Neural cell (in vitro differentiated cells): ENCODE results near the gene PODN. TPM values are rescaled to one million over a fixed set of nuclear protein-coding genes. Genes with fewer than 3 reads are reported as not detected.

Experiments used
- H2AFZ ChIP-seq: fragments of 200-600, 300-800 bp; sonication (generic), shearing (Covaris generic); 2 replicates; pipeline ENCODE4 v1.6.0; 2014; ENCODE audit warnings: low read depth, mild to moderate bottlenecking, antibody characterized with exemption, low read length, moderate library complexity
- H3F3A ChIP-seq: fragments of 200-600 bp; shearing (Covaris generic); 2 replicates; pipeline ENCODE4 v1.6.1; 2016; ENCODE audit warnings: mild to moderate bottlenecking, moderate library complexity, mixed read lengths, antibody characterized with exemption, low read length; ENCODE audit not compliant: insufficient read depth, poor library complexity, severe bottlenecking
- H3K27ac ChIP-seq: fragments of 200-600, 300-800 bp; sonication (generic), shearing (Covaris generic); 2 replicates; pipeline ENCODE4 v1.5.1; 2014; ENCODE audit warnings: mild to moderate bottlenecking, low read length, moderate library complexity
- H3K27me3 ChIP-seq: fragments of 300-800, 200-600 bp; sonication (generic), shearing (Covaris generic); 2 replicates; pipeline ENCODE4 v1.6.0; 2014; ENCODE audit warnings: mild to moderate bottlenecking, low read depth, low read length, moderate library complexity; ENCODE audit not compliant: insufficient read depth
- H3K36me3 ChIP-seq: fragments of 300-800, 200-600 bp; sonication (generic), shearing (Covaris generic); 2 replicates; pipeline ENCODE4 v1.5.1; 2014; ENCODE audit warnings: mild to moderate bottlenecking, antibody characterized with exemption, low read length, moderate library complexity; ENCODE audit not compliant: insufficient read depth
- H3K4me2 ChIP-seq: fragments of 300-800, 200-600 bp; sonication (generic), shearing (Covaris generic); 2 replicates; pipeline ENCODE4 v1.6.0; 2014; ENCODE audit warnings: mild to moderate bottlenecking, low read length
- H3K4me3 ChIP-seq: fragments of 300-800, 200-600 bp; sonication (generic), shearing (Covaris generic); 2 replicates; pipeline ENCODE4 v1.5.1; 2014; ENCODE audit warnings: mild to moderate bottlenecking, low read length, moderate library complexity
- H3K79me2 ChIP-seq: fragments of 200-600 bp; shearing (Covaris generic); replicated peaks from 2 replicates; pipeline ENCODE4 v1.6.0; 2014; ENCODE audit warnings: mild to moderate bottlenecking, low read length, moderate library complexity; ENCODE audit not compliant: insufficient read depth
- H3K9ac ChIP-seq: fragments of 300-800, 200-600 bp; sonication (generic), shearing (Covaris generic); 2 replicates; pipeline ENCODE4 v1.6.1; 2016; ENCODE audit warnings: mild to moderate bottlenecking, low read length, mixed read lengths
- H3K9me2 ChIP-seq: fragments of 200-600 bp; shearing (Covaris generic); 2 replicates; pipeline ENCODE4 v1.6.1; 2016; ENCODE audit warnings: mild to moderate bottlenecking, low read length, mixed read lengths; ENCODE audit not compliant: insufficient read depth
- H3K9me3 ChIP-seq: fragments of 200-600, 300-800 bp; sonication (generic), shearing (Covaris generic); 2 replicates; pipeline ENCODE4 v1.6.1; 2016; ENCODE audit warnings: mild to moderate bottlenecking, mixed run types, low read length, moderate library complexity, mixed read lengths
- H4K20me1 ChIP-seq: fragments of 200-600 bp; shearing (Covaris generic); 2 replicates; pipeline ENCODE4 v1.6.1; 2016; ENCODE audit warnings: mild to moderate bottlenecking, mixed run types; ENCODE audit not compliant: insufficient read depth
- EP300 ChIP-seq: fragments of 450-650 bp; conservative IDR thresholded peaks from 2 replicates; pipeline ENCODE4 v1.6.1; 2014; ENCODE audit warnings: antibody characterized with exemption, mild to moderate bottlenecking, moderate library complexity; ENCODE audit not compliant: poor library complexity, severe bottlenecking
- EZH2 ChIP-seq: fragments of 200-600, 300-800 bp; shearing (Covaris generic), sonication (generic); IDR thresholded peaks from 2 replicates; pipeline ENCODE4 v1.6.1; 2014; ENCODE audit warnings: antibody characterized with exemption, low read length, borderline replicate concordance, mild to moderate bottlenecking; ENCODE audit not compliant: insufficient read depth, poor library complexity, severe bottlenecking
- MXI1 ChIP-seq: fragments of 450-650 bp; conservative IDR thresholded peaks from 2 replicates; pipeline ENCODE4 v1.6.1; 2014; ENCODE audit warnings: antibody characterized with exemption, mild to moderate bottlenecking; ENCODE audit not compliant: poor library complexity, severe bottlenecking
- POLR2AphosphoS5 ChIP-seq: IDR thresholded peaks from 2 replicates; pipeline ENCODE4 v1.6.1; 2012
- RAD21 ChIP-seq: fragments of 450-650 bp; conservative IDR thresholded peaks from 2 replicates; pipeline ENCODE4 v1.6.1; 2014; ENCODE audit warnings: antibody characterized with exemption, mild to moderate bottlenecking, moderate library complexity
- SMC3 ChIP-seq: fragments of 450-650 bp; conservative IDR thresholded peaks from 2 replicates; pipeline ENCODE4 v1.6.1; 2014; ENCODE audit warnings: antibody characterized with exemption, mild to moderate bottlenecking, moderate library complexity; ENCODE audit not compliant: poor library complexity
- TAF1 ChIP-seq: IDR thresholded peaks from 2 replicates; pipeline ENCODE4 v1.6.1; 2012; ENCODE audit warnings: low read depth
- polyA plus RNA-seq: library from polyadenylated mRNA; depleted of rRNA; stranded (reverse); fragments of >200 nt; gene quantifications from 2 replicates; pipeline ENCODE4 v1.2.3, GENCODE V29; 2014
- TF ChIP-seq, protein P1 (sequence below): IDR thresholded peaks from 2 replicates; pipeline ENCODE4 v1.6.1; 2012; ENCODE audit warnings: borderline replicate concordance
- TF ChIP-seq, protein P2 (sequence below): fragments of 450-650 bp; IDR thresholded peaks from 2 replicates; pipeline ENCODE4 v1.5.1; 2014; ENCODE audit warnings: antibody characterized with exemption, mild to moderate bottlenecking, moderate library complexity; ENCODE audit not compliant: poor library complexity, severe bottlenecking

PODN gene
- polyA plus RNA-seq, 1 donor from 2014 or later, result 0.07 TPM

DNA sequence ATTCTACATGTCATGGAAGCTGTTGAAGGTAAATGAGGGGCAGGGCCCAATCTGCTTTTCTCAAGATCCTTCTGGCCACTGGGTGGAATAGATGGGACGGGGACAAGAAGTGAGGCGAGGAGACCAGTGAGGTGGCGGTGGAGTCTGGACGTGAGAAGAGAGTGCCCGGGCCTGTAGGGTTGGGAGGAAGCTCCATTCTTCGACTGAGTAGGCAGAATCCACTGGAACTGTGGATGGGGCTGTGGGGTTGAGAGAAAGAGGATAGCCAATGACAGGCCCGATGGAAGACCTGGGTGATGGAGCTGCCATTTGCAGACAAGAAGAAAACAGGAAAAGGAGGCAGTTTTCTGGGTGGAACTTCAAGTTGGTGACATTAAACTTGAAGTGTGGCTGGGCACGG lies 70.2 kb downstream of the PODN start:
- H4K20me1 ChIP-seq, result no peaks in the 10 kb centered on the region
- H3K9ac ChIP-seq, result no peak overlapping the region
- no peaks in the 10 kb centered on the region for H3F3A ChIP-seq
- no peaks in the 10 kb centered on the region for H3K9me3 ChIP-seq
- no peak overlapping the region for H3K4me2 ChIP-seq
- no peak overlapping the region for H3K4me3 ChIP-seq
- H3K36me3 ChIP-seq, result no peaks in the 10 kb centered on the region
- H3K27me3 ChIP-seq, result no peaks in the 10 kb centered on the region
- H3K79me2 ChIP-seq, result no peaks in the 10 kb centered on the region
- no peaks in the 10 kb centered on the region for H3K9me2 ChIP-seq
- TF ChIP-seq, protein P1, sequence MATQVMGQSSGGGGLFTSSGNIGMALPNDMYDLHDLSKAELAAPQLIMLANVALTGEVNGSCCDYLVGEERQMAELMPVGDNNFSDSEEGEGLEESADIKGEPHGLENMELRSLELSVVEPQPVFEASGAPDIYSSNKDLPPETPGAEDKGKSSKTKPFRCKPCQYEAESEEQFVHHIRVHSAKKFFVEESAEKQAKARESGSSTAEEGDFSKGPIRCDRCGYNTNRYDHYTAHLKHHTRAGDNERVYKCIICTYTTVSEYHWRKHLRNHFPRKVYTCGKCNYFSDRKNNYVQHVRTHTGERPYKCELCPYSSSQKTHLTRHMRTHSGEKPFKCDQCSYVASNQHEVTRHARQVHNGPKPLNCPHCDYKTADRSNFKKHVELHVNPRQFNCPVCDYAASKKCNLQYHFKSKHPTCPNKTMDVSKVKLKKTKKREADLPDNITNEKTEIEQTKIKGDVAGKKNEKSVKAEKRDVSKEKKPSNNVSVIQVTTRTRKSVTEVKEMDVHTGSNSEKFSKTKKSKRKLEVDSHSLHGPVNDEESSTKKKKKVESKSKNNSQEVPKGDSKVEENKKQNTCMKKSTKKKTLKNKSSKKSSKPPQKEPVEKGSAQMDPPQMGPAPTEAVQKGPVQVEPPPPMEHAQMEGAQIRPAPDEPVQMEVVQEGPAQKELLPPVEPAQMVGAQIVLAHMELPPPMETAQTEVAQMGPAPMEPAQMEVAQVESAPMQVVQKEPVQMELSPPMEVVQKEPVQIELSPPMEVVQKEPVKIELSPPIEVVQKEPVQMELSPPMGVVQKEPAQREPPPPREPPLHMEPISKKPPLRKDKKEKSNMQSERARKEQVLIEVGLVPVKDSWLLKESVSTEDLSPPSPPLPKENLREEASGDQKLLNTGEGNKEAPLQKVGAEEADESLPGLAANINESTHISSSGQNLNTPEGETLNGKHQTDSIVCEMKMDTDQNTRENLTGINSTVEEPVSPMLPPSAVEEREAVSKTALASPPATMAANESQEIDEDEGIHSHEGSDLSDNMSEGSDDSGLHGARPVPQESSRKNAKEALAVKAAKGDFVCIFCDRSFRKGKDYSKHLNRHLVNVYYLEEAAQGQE, result no peak
- TF ChIP-seq SMC3, result no peak
- TF ChIP-seq, protein P2, sequence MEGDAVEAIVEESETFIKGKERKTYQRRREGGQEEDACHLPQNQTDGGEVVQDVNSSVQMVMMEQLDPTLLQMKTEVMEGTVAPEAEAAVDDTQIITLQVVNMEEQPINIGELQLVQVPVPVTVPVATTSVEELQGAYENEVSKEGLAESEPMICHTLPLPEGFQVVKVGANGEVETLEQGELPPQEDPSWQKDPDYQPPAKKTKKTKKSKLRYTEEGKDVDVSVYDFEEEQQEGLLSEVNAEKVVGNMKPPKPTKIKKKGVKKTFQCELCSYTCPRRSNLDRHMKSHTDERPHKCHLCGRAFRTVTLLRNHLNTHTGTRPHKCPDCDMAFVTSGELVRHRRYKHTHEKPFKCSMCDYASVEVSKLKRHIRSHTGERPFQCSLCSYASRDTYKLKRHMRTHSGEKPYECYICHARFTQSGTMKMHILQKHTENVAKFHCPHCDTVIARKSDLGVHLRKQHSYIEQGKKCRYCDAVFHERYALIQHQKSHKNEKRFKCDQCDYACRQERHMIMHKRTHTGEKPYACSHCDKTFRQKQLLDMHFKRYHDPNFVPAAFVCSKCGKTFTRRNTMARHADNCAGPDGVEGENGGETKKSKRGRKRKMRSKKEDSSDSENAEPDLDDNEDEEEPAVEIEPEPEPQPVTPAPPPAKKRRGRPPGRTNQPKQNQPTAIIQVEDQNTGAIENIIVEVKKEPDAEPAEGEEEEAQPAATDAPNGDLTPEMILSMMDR, result no peak
- no peak for TF ChIP-seq RAD21
- no peak for TF ChIP-seq EZH2
- no peak for TF ChIP-seq TAF1
- no peak for TF ChIP-seq EP300
- no peak for TF ChIP-seq MXI1
- no peak for TF ChIP-seq POLR2AphosphoS5
- no peak overlapping the region for H3K27ac ChIP-seq
- H2AFZ ChIP-seq, result no peak overlapping the region

- Histone ChIP-seq H3K27ac (no peak overlapping the region), H4K20me1 (no peaks in the 10 kb centered on the region), H3K79me2 (no peaks in the 10 kb centered on the region), H3K9me2 (no peaks in the 10 kb centered on the region), H3K9ac (no peak overlapping the region), H3K27me3 (no peaks in the 10 kb centered on the region), H2AFZ (no peak overlapping the region), H3K9me3 (no peaks in the 10 kb centered on the region), H3K36me3 (no peaks in the 10 kb centered on the region), H3K4me2 (no peak overlapping the region), H3F3A (no peaks in the 10 kb centered on the region), H3K4me3 (no peak overlapping the region)
- no peak for TF ChIP-seq MXI1
- no peak for TF ChIP-seq TAF1
- no peak for TF ChIP-seq EP300
- TF ChIP-seq POLR2AphosphoS5, result no peak
Observed at GRCh38 chr1:53133261-53134041, 71.4 kb downstream of the PODN start.
